Mammary epithelial cell (primary cell): ENCODE measurements around the gene HOXA4.

Experiments used
- EZH2 ChIP-seq: IDR thresholded peaks from 2 replicates; pipeline ENCODE4 v1.6.1; 2012; ENCODE audit warnings: low read length, inconsistent platforms, borderline replicate concordance
- TF ChIP-seq, protein P1 (sequence below), 2 donors: IDR thresholded peaks in 1 of 2; conservative IDR thresholded peaks in 1 of 2; 2 replicates each; pipeline ENCODE4 v1.5.1; 2011 to 2012; ENCODE audit warnings: inconsistent platforms in 2 of 2, low read length in 2 of 2, mild to moderate bottlenecking in 2 of 2, control low read depth in 1 of 2, low read depth in 1 of 2; ENCODE audit not compliant: insufficient read depth in 1 of 2; ENCODE audit errors: extremely low read depth in 1 of 2

DNA sequence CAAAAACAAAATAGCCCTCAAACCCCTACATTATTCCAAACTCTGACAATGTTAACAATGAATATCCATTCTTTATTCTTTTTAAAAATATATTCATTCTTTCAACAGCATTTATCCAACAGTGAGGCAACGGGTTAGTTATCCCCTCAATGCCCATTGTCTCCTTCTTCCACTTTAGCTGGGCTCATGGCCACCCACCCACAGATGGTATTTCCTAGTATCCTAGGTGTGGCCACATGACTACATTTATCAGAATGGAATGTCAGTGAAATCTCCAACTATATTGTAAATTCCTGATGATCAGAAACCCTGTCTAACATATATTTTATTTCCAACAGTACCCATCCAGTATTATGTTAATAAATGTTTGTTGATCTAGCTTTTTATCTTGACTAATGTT is 48.4 kb downstream of the HOXA4 start:
- TF ChIP-seq, protein P1, sequence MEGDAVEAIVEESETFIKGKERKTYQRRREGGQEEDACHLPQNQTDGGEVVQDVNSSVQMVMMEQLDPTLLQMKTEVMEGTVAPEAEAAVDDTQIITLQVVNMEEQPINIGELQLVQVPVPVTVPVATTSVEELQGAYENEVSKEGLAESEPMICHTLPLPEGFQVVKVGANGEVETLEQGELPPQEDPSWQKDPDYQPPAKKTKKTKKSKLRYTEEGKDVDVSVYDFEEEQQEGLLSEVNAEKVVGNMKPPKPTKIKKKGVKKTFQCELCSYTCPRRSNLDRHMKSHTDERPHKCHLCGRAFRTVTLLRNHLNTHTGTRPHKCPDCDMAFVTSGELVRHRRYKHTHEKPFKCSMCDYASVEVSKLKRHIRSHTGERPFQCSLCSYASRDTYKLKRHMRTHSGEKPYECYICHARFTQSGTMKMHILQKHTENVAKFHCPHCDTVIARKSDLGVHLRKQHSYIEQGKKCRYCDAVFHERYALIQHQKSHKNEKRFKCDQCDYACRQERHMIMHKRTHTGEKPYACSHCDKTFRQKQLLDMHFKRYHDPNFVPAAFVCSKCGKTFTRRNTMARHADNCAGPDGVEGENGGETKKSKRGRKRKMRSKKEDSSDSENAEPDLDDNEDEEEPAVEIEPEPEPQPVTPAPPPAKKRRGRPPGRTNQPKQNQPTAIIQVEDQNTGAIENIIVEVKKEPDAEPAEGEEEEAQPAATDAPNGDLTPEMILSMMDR (conservative IDR thresholded peaks at IDR 0.05 in 1 of 2, IDR thresholded peaks at IDR 0.05 in 1 of 2; ENCODE audit: extremely low read depth in 1 of 2, insufficient read depth in 1 of 2, low read depth in 1 of 2, low read length in 2 of 2) = no peak
- TF ChIP-seq EZH2 = no peak
